Measurements from ENCODE around the gene SLC44A1. TPM values are rescaled to one million over a fixed set of nuclear protein-coding genes. Genes with fewer than 3 reads are reported as not detected.

The SLC44A1 gene
- total and polyA plus RNA-seq, 9 donors: 12.4 to 20.8 (median 15.5) TPM

- no peak for DNase-seq
- Histone ChIP-seq H3K27me3 (ENCODE audit: control insufficient read depth, insufficient read depth, low read length) (no peaks in the 10 kb centered on the region), H3K36me3 (ENCODE audit: control insufficient read depth, insufficient read depth, low read length) (no peaks in the 10 kb centered on the region), H3K4me3 (ENCODE audit: low read length) (no peak overlapping the region), H3K4me1 (ENCODE audit: control insufficient read depth, insufficient read depth, low read length) (no peaks in the 10 kb centered on the region), H3K9me3 (replicated peaks; ENCODE audit: control insufficient read depth, low read depth, low read length) (no peaks in the 10 kb centered on the region), H3K27ac (ENCODE audit: low read length) (no peak overlapping the region)
- WGBS (ENCODE audit: insufficient coverage): 67% methylated on average over 2 of the region's 4 CpGs
Measured at GRCh38 chr9:105216440-105217178, 27.8 kb upstream of the SLC44A1 start.

DNA sequence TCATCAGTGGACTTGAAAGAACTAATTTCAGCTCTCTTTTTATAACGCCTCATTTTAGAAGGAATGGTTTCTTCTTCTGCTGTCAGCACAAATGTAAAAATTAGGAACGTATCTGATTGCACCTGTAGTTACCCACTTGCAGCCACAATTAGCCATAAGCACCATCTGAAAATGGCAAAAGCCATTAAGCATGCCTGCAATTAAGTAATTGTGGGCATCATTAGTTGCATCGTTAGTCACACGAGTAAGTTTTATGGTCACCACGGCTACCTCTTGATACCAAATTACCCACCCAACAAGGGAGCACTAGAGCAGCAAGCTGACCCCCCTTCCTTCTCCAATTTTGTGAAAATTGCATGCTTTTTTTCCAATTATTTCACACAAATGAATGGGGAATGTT lies 25.8 kb upstream of the SLC44A1 start:
- no CpG with 5 or more reads among the region's 5 CpGs for WGBS (ENCODE audit: insufficient coverage)
- Histone ChIP-seq H3K36me3 (ENCODE audit: control insufficient read depth, insufficient read depth, low read length) (no peaks in the 10 kb centered on the region), H3K9me3 (replicated peaks; ENCODE audit: control insufficient read depth, low read depth, low read length) (peaks cover 4% of the 10 kb centered on the region), H3K27me3 (ENCODE audit: control insufficient read depth, insufficient read depth, low read length) (no peaks in the 10 kb centered on the region), H3K4me1 (ENCODE audit: control insufficient read depth, insufficient read depth, low read length) (no peaks in the 10 kb centered on the region), H3K4me3 (ENCODE audit: low read length) (no peak overlapping the region), H3K27ac (ENCODE audit: low read length) (no peak overlapping the region)
- no peak for DNase-seq

DNA sequence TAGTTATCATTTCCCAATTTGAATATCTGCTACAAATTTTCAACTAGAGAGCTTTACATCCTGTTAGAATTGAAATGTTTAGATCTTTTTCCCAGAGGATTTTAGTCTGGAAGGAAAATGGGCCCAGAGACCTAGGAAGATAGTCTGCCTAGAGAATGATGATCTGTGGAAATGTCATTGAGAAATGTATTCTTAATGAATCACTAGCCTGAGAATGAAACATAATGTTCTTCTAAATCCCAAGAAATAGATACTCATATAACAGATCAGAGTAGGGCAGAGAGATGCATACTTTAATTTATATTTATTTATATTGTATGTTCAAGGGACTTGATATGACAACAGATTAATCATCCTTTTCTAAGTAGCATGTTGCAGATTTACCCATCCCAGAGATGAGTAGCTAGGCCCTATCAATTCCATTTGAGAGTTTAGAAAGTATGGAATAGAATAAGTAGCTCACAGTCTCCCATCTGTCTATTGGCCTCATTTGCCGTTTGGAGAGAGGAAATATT lies 25.1 kb upstream of the SLC44A1 start:
- Histone ChIP-seq H3K27ac (ENCODE audit: low read length) (no peak overlapping the region), H3K4me1 (ENCODE audit: control insufficient read depth, insufficient read depth, low read length) (no peaks in the 10 kb centered on the region), H3K9me3 (replicated peaks; ENCODE audit: control insufficient read depth, low read depth, low read length) (peaks cover 7% of the 10 kb centered on the region), H3K27me3 (ENCODE audit: control insufficient read depth, insufficient read depth, low read length) (no peaks in the 10 kb centered on the region), H3K36me3 (ENCODE audit: control insufficient read depth, insufficient read depth, low read length) (no peaks in the 10 kb centered on the region), H3K4me3 (ENCODE audit: low read length) (no peak overlapping the region)
- no peak for DNase-seq
- no CpG with 5 or more reads among the region's 1 CpG for WGBS (ENCODE audit: insufficient coverage)

DNA sequence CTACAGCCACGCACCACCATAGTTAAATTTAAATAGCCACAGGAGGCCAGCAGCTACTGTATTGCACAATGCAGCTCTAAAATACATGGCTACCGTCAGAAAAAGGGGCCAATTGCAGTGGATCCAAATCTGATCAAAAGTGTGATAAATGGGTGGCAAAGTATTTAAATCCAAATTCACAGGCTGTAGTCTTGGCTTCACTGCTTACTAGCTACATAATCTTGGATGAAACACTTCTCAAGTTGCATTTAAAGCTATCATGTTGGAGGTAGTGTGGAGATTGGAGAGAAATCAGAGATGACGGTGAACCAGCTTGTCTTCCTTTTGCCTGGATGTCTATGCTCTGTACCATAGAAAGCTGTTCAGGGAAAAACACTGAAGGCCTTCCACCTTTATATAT lies 24.0 kb upstream of the SLC44A1 start:
- no peak for DNase-seq
- Histone ChIP-seq H3K4me1 (ENCODE audit: control insufficient read depth, insufficient read depth, low read length) (no peaks in the 10 kb centered on the region), H3K27me3 (ENCODE audit: control insufficient read depth, insufficient read depth, low read length) (no peaks in the 10 kb centered on the region), H3K27ac (ENCODE audit: low read length) (no peak overlapping the region), H3K9me3 (replicated peaks; ENCODE audit: control insufficient read depth, low read depth, low read length) (peaks cover 10% of the 10 kb centered on the region), H3K36me3 (ENCODE audit: control insufficient read depth, insufficient read depth, low read length) (no peaks in the 10 kb centered on the region), H3K4me3 (ENCODE audit: low read length) (no peak overlapping the region)
- no CpG with 5 or more reads among the region's 3 CpGs for WGBS (ENCODE audit: insufficient coverage)

DNA sequence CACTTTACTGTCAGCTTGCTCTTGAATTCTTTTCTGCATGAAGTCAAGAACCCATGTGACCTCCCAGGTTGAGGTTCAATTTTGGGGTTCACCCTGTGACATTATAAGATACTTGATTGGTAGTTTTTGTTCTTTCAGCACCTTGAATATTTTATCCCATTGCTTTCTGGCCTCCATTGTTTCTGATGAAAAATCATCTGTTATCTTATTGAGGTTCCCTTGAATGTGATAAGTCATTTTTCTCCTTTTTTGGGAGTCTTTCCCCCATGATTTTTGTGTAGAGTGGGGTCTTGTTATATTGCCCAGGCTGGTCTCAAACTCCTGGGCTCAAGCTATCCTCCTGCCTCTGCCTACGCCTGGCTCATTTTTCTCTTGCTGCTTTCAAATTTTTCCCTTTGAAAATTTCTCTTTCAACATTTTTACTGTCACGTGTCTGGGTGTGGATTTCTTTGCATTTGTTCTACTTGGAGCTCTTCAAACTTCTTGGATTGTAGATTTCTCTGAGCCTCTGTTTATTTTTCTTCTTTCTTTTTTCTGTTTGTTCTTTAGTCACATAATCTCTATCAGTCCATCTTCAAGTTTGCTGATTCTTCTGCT lies 20.8 kb upstream of the SLC44A1 start:
- DNase-seq: no peak
- H3K4me1 ChIP-seq (ENCODE audit: control insufficient read depth, insufficient read depth, low read length): no peaks in the 10 kb centered on the region
- H3K9me3 ChIP-seq (replicated peaks; ENCODE audit: control insufficient read depth, low read depth, low read length): peaks cover 10% of the 10 kb centered on the region
- no CpG with 5 or more reads among the region's 2 CpGs for WGBS (ENCODE audit: insufficient coverage)
- no peaks in the 10 kb centered on the region for H3K27me3 ChIP-seq (ENCODE audit: control insufficient read depth, insufficient read depth, low read length)
- no peaks in the 10 kb centered on the region for H3K36me3 ChIP-seq (ENCODE audit: control insufficient read depth, insufficient read depth, low read length)
- no peak overlapping the region for H3K27ac ChIP-seq (ENCODE audit: low read length)
- H3K4me3 ChIP-seq (ENCODE audit: low read length): no peak overlapping the region

- Histone ChIP-seq H3K27me3 (ENCODE audit: control insufficient read depth, insufficient read depth, low read length) (no peaks in the 10 kb centered on the region), H3K4me1 (ENCODE audit: control insufficient read depth, insufficient read depth, low read length) (no peaks in the 10 kb centered on the region), H3K27ac (ENCODE audit: low read length) (no peak overlapping the region), H3K4me3 (ENCODE audit: low read length) (no peak overlapping the region), H3K36me3 (ENCODE audit: control insufficient read depth, insufficient read depth, low read length) (no peaks in the 10 kb centered on the region), H3K9me3 (replicated peaks; ENCODE audit: control insufficient read depth, low read depth, low read length) (peaks cover 10% of the 10 kb centered on the region)
- DNase-seq: no peak
Measured at GRCh38 chr9:105226055-105226454, 18.4 kb upstream of the SLC44A1 start.

DNA sequence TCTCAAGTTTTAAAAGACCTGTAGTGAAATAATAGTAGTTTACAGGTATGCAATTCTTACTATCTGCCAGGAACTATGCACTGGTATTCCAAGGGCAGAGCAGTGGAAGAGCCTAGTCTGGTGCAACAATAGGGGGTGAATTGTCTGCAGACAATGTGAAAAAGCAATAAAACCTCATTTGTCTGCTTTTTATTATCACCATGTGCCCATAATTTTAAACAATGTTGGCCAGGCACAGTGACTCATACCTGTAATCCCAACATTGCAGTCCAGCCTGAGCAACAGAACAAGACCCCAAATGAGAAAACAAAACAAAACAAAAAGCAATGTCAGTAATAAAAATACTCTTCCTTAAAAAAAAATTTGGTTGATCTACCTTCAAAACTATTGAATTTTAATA lies 12.2 kb upstream of the SLC44A1 start:
- no peak for DNase-seq

DNA sequence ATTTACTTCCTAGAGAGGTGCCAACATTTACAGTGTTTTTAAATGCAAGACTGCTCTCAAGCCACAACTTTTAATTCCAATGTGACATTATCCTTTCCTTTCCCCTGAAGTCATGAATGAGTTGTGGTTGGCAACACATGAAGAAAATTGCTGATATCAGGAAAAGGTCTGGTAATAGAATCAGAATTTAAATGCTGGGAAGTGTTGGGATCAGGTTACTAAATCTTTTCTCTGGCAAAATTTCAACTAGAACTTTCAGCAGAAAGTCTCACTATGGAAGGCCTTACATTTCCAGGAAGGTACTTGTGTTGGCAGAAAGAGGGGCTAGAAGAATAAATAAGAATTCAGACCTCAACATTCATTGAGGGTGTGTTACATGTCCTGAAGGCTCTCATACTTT lies 10.6 kb upstream of the SLC44A1 start:
- Histone ChIP-seq H3K4me1 (ENCODE audit: control insufficient read depth, insufficient read depth, low read length) (no peaks in the 10 kb centered on the region), H3K36me3 (ENCODE audit: control insufficient read depth, insufficient read depth, low read length) (no peaks in the 10 kb centered on the region), H3K27ac (ENCODE audit: low read length) (no peak overlapping the region), H3K27me3 (ENCODE audit: control insufficient read depth, insufficient read depth, low read length) (no peaks in the 10 kb centered on the region), H3K4me3 (ENCODE audit: low read length) (no peak overlapping the region), H3K9me3 (replicated peaks; ENCODE audit: control insufficient read depth, low read depth, low read length) (no peaks in the 10 kb centered on the region)
- no peak for DNase-seq

More for the DNA sequence above, 12.2 kb upstream of the SLC44A1 start:
- H3K27ac ChIP-seq (ENCODE audit: low read length): no peak overlapping the region
- H3K27me3 ChIP-seq (ENCODE audit: control insufficient read depth, insufficient read depth, low read length): no peaks in the 10 kb centered on the region
- H3K4me1 ChIP-seq (ENCODE audit: control insufficient read depth, insufficient read depth, low read length): no peaks in the 10 kb centered on the region
- H3K9me3 ChIP-seq (replicated peaks; ENCODE audit: control insufficient read depth, low read depth, low read length): no peaks in the 10 kb centered on the region
- no peak overlapping the region for H3K4me3 ChIP-seq (ENCODE audit: low read length)
- no peaks in the 10 kb centered on the region for H3K36me3 ChIP-seq (ENCODE audit: control insufficient read depth, insufficient read depth, low read length)

- no peaks in the 10 kb centered on the region for H3K36me3 ChIP-seq (ENCODE audit: control insufficient read depth, insufficient read depth, low read length)
- H3K4me1 ChIP-seq (ENCODE audit: control insufficient read depth, insufficient read depth, low read length): no peaks in the 10 kb centered on the region
- no peak for DNase-seq
- H3K27me3 ChIP-seq (ENCODE audit: control insufficient read depth, insufficient read depth, low read length): no peaks in the 10 kb centered on the region
- no peaks in the 10 kb centered on the region for H3K9me3 ChIP-seq (replicated peaks; ENCODE audit: control insufficient read depth, low read depth, low read length)
- WGBS (ENCODE audit: insufficient coverage): no CpG with 5 or more reads among the region's 1 CpG
- H3K4me3 ChIP-seq (ENCODE audit: low read length): no peak overlapping the region
- no peak overlapping the region for H3K27ac ChIP-seq (ENCODE audit: low read length)
Measured at GRCh38 chr9:105236261-105236660, 8.2 kb upstream of the SLC44A1 start.

GRCh38 chr9:105237246-105237645 lies 7.2 kb upstream of the SLC44A1 start:
- Histone ChIP-seq H3K27me3 (ENCODE audit: control insufficient read depth, insufficient read depth, low read length) (no peaks in the 10 kb centered on the region), H3K36me3 (ENCODE audit: control insufficient read depth, insufficient read depth, low read length) (no peaks in the 10 kb centered on the region), H3K27ac (ENCODE audit: low read length) (no peak overlapping the region), H3K4me1 (ENCODE audit: control insufficient read depth, insufficient read depth, low read length) (no peaks in the 10 kb centered on the region), H3K9me3 (replicated peaks; ENCODE audit: control insufficient read depth, low read depth, low read length) (no peaks in the 10 kb centered on the region), H3K4me3 (ENCODE audit: low read length) (no peak overlapping the region)
- WGBS (ENCODE audit: insufficient coverage): 89% methylated on average over 2 of the region's 3 CpGs
- DNase-seq: no peak
